Measurements from ENCODE around the gene MYO9B. TPM values are rescaled to one million over a fixed set of nuclear protein-coding genes. Genes with fewer than 3 reads are reported as not detected.

The MYO9B gene
- total RNA-seq, 1 donor from 2014 or later: 94.3 TPM

- peaks cover 22% of the 10 kb centered on the region for H3K4me1 Mint-ChIP-seq (ENCODE audit: unreplicated experiment)
- DNase-seq (ENCODE audit: extremely low spot score, unreplicated experiment): no peak
- peaks cover 26% of the 10 kb centered on the region for H3K36me3 Mint-ChIP-seq (ENCODE audit: unreplicated experiment)
- no peak overlapping the region for H3K4me3 Mint-ChIP-seq (ENCODE audit: unreplicated experiment)
- H3K27ac Mint-ChIP-seq (ENCODE audit: unreplicated experiment): no peak overlapping the region
- H3K27me3 Mint-ChIP-seq (ENCODE audit: unreplicated experiment): no peaks in the 10 kb centered on the region
- H3K9me3 Mint-ChIP-seq (ENCODE audit: unreplicated experiment): no peaks in the 10 kb centered on the region
- no peak for TF ChIP-seq CTCF (IDR thresholded peaks at IDR 0.05)
Observed at GRCh38 chr19:17213334-17213733, 137.8 kb downstream of the MYO9B start.

- no peak for DNase-seq (ENCODE audit: extremely low spot score, unreplicated experiment)
- Mint-ChIP-seq H3K4me1 (ENCODE audit: unreplicated experiment) (peaks cover 22% of the 10 kb centered on the region), H3K36me3 (ENCODE audit: unreplicated experiment) (peaks cover 24% of the 10 kb centered on the region), H3K4me3 (ENCODE audit: unreplicated experiment) (peak overlapping the region; percentile 88), H3K9me3 (ENCODE audit: unreplicated experiment) (no peaks in the 10 kb centered on the region), H3K27ac (ENCODE audit: unreplicated experiment) (peak overlapping the region; percentile 97), H3K27me3 (ENCODE audit: unreplicated experiment) (no peaks in the 10 kb centered on the region)
- TF ChIP-seq CTCF (IDR thresholded peaks at IDR 0.05): no peak
Observed at GRCh38 chr19:17214508-17215126, 139.0 kb downstream of the MYO9B start.

GRCh38 chr19:17215127-17215971 lies 139.8 kb downstream of the MYO9B start, which contains the start of gene USE1:
USE1 (plus strand) TSS chr19:17215357; CDS start chr19:17215406, 49 bp downstream.
- Mint-ChIP-seq H3K4me1 (ENCODE audit: unreplicated experiment) (peaks cover 27% of the 10 kb centered on the region), H3K36me3 (ENCODE audit: unreplicated experiment) (peaks cover 22% of the 10 kb centered on the region), H3K27me3 (ENCODE audit: unreplicated experiment) (no peaks in the 10 kb centered on the region), H3K4me3 (ENCODE audit: unreplicated experiment) (peak within 1 kb of the TSS; percentile 88), H3K9me3 (ENCODE audit: unreplicated experiment) (no peaks in the 10 kb centered on the region), H3K27ac (ENCODE audit: unreplicated experiment) (peak within 1 kb of the TSS; percentile 97)
- peak; percentile 94 for DNase-seq (ENCODE audit: extremely low spot score, unreplicated experiment)
- TF ChIP-seq CTCF (IDR thresholded peaks at IDR 0.05): no peak

GRCh38 chr19:17216058-17216670 lies 140.6 kb downstream of the MYO9B start:
- H3K4me3 Mint-ChIP-seq (ENCODE audit: unreplicated experiment): peak overlapping the region; percentile 88
- no peaks in the 10 kb centered on the region for H3K27me3 Mint-ChIP-seq (ENCODE audit: unreplicated experiment)
- peak overlapping the region; percentile 97 for H3K27ac Mint-ChIP-seq (ENCODE audit: unreplicated experiment)
- no peaks in the 10 kb centered on the region for H3K9me3 Mint-ChIP-seq (ENCODE audit: unreplicated experiment)
- H3K4me1 Mint-ChIP-seq (ENCODE audit: unreplicated experiment): peaks cover 29% of the 10 kb centered on the region
- TF ChIP-seq CTCF (IDR thresholded peaks at IDR 0.05): no peak
- no peak for DNase-seq (ENCODE audit: extremely low spot score, unreplicated experiment)
- peaks cover 20% of the 10 kb centered on the region for H3K36me3 Mint-ChIP-seq (ENCODE audit: unreplicated experiment)

GRCh38 chr19:17219286-17219685 lies 143.7 kb downstream of the MYO9B start:
- Mint-ChIP-seq H3K4me1 (ENCODE audit: unreplicated experiment) (peaks cover 28% of the 10 kb centered on the region), H3K27me3 (ENCODE audit: unreplicated experiment) (no peaks in the 10 kb centered on the region), H3K36me3 (ENCODE audit: unreplicated experiment) (peaks cover 11% of the 10 kb centered on the region), H3K27ac (ENCODE audit: unreplicated experiment) (no peak overlapping the region), H3K9me3 (ENCODE audit: unreplicated experiment) (no peaks in the 10 kb centered on the region), H3K4me3 (ENCODE audit: unreplicated experiment) (no peak overlapping the region)
- TF ChIP-seq CTCF (IDR thresholded peaks at IDR 0.05): no peak
- no peak for DNase-seq (ENCODE audit: extremely low spot score, unreplicated experiment)
